AG09309 (cell line): ENCODE data around the gene DDN.

Experiments used
- DNase-seq: peaks from one replicate; pipeline ENCODE4 v3.0.0-alpha.2; 2010; ENCODE audit warnings: low read depth
- H3K4me3 ChIP-seq: 2 replicates; pipeline ENCODE4 v1.5.1; 2011; ENCODE audit warnings: mild to moderate bottlenecking, low read depth, low read length, moderate library complexity; ENCODE audit not compliant: control insufficient read depth
- TF ChIP-seq, protein P1 (sequence below): IDR thresholded peaks from 2 replicates; pipeline ENCODE4 v1.5.1; 2011; ENCODE audit warnings: mild to moderate bottlenecking, low read depth, low read length, inconsistent platforms; ENCODE audit not compliant: insufficient read depth, control insufficient read depth; ENCODE audit errors: missing control alignments

DDN gene

DNA sequence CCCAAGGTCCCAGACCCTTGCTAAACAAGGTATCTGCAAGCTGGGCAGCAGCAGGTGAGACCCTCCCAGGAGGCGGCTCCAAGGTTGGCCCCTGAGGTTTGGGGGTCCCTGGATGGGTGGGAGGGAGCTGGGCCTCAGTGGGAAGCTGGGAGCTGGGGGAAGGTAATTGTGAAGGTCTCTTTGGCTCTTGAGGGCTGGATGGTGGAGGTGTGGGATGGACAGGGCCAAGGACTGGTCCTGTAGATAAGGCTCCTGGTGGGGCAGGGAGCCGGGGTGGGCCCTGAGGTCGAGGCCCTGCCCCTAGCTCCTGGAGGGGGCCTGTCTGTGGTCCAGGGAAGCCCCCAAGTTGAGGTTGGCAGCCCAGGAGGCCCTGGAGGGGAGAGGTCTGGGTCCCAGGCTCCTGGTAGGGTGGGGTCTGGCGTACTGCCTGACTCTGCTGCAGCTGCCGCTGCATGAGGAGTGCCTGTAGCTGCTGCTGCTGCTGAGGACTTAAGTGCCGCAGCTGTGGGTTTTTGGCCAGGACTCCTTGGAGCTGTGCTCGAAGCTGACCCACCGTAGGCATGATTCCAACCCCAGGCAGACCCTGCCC, 32.5 kb upstream of the DDN start:
- TF ChIP-seq, protein P1, sequence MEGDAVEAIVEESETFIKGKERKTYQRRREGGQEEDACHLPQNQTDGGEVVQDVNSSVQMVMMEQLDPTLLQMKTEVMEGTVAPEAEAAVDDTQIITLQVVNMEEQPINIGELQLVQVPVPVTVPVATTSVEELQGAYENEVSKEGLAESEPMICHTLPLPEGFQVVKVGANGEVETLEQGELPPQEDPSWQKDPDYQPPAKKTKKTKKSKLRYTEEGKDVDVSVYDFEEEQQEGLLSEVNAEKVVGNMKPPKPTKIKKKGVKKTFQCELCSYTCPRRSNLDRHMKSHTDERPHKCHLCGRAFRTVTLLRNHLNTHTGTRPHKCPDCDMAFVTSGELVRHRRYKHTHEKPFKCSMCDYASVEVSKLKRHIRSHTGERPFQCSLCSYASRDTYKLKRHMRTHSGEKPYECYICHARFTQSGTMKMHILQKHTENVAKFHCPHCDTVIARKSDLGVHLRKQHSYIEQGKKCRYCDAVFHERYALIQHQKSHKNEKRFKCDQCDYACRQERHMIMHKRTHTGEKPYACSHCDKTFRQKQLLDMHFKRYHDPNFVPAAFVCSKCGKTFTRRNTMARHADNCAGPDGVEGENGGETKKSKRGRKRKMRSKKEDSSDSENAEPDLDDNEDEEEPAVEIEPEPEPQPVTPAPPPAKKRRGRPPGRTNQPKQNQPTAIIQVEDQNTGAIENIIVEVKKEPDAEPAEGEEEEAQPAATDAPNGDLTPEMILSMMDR = no peak
- DNase-seq = no peak
- H3K4me3 ChIP-seq = no peak overlapping the region

DNA sequence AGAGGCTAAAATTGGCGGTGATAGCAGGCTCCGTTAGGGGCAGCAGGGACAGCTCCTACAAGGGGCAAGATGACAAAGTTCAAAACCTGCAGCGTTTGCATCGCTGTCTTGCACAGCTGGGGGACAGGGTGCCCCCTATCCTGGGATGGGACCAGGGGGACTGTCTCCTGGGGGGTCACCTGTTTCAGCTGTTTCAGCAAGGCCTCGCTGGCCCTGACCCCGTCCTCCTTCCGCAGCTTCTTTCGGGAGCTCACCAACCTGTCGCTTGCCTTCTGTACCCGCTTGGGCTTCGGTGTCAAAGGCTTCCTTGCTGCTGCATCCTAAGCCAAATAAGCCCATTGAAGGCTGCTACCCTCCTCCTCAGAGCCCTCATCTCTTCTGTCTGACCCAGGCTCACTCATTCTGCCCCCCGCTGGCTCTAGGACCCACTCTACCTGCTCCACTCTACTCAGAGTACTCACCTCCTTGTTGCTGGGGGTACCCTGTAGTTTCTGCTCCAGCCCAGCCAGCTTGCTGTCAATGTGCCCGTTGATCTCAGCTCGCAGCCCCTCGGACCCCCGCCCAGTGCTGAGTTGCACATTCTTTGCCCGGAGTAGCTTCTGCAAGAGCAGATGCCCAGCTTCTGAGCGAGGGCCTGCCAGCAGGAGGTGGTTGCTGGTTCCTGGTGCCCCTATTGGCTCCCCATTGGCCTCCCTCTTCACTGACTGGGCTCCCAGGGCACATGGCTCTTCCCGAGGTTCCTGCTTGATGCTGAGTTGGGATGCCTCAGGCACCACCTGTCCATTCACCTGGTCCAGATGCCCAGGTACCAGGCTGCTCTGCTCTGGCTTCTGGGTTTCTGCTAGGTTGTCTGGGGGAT, 31.8 kb upstream of the DDN start:
- H3K4me3 ChIP-seq = no peak overlapping the region
- TF ChIP-seq, protein P1 = no peak
- DNase-seq = no peak

GRCh38 chr12:49030119-49030518, 30.9 kb upstream of the DDN start:
- no peak overlapping the region for H3K4me3 ChIP-seq
- no peak for DNase-seq
- TF ChIP-seq, protein P1 = no peak

DNA sequence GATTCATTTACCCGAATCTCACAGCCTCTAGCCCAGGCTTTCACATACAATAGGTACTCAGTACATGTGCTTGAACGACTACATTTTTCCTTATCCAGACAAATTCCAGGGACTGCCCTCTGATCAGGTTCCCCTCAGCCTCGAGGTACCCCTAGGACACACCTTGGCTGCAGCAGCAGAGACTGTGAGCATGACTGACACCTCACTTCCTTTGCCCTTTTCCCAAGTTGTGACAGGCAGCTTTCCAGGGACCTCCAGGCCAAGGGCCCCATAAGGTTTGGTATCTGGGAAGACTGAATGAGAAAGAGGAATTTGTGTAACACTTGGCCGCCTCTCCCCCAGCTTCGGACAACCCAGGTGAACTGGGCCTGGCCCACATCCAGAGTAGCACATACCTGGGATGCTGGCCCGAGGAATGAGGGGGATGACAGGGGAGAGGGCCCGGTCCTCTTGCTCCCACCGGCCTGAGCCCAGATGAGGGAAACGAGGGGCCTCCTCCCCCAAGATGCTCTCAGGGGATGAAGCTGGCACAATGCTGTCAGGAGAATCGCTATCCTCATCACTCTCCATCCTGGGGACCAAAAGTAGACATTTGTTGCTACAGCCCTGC, 29.6 kb upstream of the DDN start:
- TF ChIP-seq, protein P1 = no peak
- DNase-seq = no peak

DNA sequence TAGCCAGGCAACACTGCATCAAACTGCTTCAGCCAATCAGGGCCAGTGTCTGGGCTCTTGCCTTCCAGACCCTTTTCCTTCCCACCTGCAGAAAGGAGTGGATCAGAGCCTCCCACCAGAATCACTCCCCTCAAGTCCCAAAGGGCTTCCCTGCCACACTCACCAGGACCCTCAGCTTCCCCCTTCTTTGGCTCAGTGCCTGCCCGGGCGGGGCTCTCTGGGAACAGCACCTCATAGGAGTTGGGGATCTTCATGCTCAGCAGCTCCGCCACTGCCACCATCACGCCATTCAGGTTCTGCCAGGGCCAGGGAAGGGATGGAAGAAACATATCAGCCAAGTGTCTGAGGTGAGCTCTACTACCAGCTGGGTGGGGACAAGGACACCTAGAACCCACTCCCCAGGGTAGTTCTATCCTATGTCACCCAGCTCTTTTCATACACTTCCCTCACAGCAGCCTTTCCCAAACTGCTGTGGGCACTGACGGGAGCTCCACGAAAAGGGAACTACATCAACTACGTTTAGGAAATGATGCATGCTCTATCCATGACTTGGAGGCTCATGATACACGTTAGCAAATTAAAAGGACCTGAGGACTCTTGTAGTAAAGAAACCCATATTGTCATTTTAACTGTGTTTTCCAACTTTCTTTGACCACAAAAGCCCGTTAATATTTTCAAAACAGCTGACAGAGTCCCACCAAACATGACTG, 28.8 kb upstream of the DDN start:
- no peak overlapping the region for H3K4me3 ChIP-seq
- DNase-seq = no peak
- TF ChIP-seq, protein P1 = no peak

More for the DNA sequence above, 29.6 kb upstream of the DDN start:
- no peak overlapping the region for H3K4me3 ChIP-seq
